ENCODE results near the gene OSGIN1.

The OSGIN1 gene

GRCh38 chr16:83969771-83970429 is 16.9 kb downstream of the OSGIN1 start:
- no peak for TF ChIP-seq FOXA1 (IDR thresholded peaks at IDR 0.05)
- TF ChIP-seq SP1 (IDR thresholded peaks at IDR 0.05), result no peak
- TF ChIP-seq SUZ12 (IDR thresholded peaks at IDR 0.05), result no peak
- TF ChIP-seq NFRKB (IDR thresholded peaks at IDR 0.05), result no peak
- ChIA-PET POLR2A (interaction anchor here (0.6 kb wide), 1 partner anchor 289 kb away, joined by 3 read pairs; no protein-coding TSS in a partner anchor), CTCF (no interaction called here)
- DNase-seq (ENCODE audit: extremely low spot score), result no peak

- TF ChIP-seq BHLHE40 (IDR thresholded peaks at IDR 0.05; ENCODE audit: borderline replicate concordance), result no peak
- no peak for TF ChIP-seq ARNT (IDR thresholded peaks at IDR 0.05)
- TF ChIP-seq TARDBP (IDR thresholded peaks at IDR 0.05), result no peak
- TF ChIP-seq ZNF384 (IDR thresholded peaks at IDR 0.05), result no peak
- TF ChIP-seq PKNOX1 (IDR thresholded peaks at IDR 0.05), result no peak
- no peak for TF ChIP-seq HDGF (IDR thresholded peaks at IDR 0.05; ENCODE audit: borderline replicate concordance)
- TF ChIP-seq SP1 (IDR thresholded peaks at IDR 0.05), result no peak
- no peak for TF ChIP-seq FOXK2 (IDR thresholded peaks at IDR 0.05)
- TF ChIP-seq ELF4 (IDR thresholded peaks at IDR 0.05), result no peak
- no peak for TF ChIP-seq CTBP1 (IDR thresholded peaks at IDR 0.05; ENCODE audit: borderline replicate concordance)
- TF ChIP-seq L3MBTL2 (conservative IDR thresholded peaks at IDR 0.05), result no peak
- no peak for TF ChIP-seq NFRKB (IDR thresholded peaks at IDR 0.05)
- TF ChIP-seq LEF1 (IDR thresholded peaks at IDR 0.05; ENCODE audit: borderline replicate concordance), result no peak
- TF ChIP-seq FOXA1 (IDR thresholded peaks at IDR 0.05), result no peak
- no peak for TF ChIP-seq SUZ12 (IDR thresholded peaks at IDR 0.05)
- no peak for TF ChIP-seq FOXM1 (IDR thresholded peaks at IDR 0.05; ENCODE audit: borderline replicate concordance)
- no peak for DNase-seq (ENCODE audit: extremely low spot score)
- ChIA-PET POLR2A (no interaction called here), CTCF (interaction anchor here (1.0 kb wide), 1 partner anchor 95 kb away, joined by 4 read pairs; no protein-coding TSS in a partner anchor)
Measured at GRCh38 chr16:83970430-83970815, 17.4 kb downstream of the OSGIN1 start.

- CTCF ChIA-PET, result interaction anchor here (0.5 to 1.0 kb wide), 2 partner anchors 94 to 97 kb away, joined by 3 to 4 read pairs; no protein-coding TSS in a partner anchor
- no peak for DNase-seq (ENCODE audit: extremely low spot score)
- TF ChIP-seq ZNF384 (IDR thresholded peaks at IDR 0.05) (no peak), HDGF (IDR thresholded peaks at IDR 0.05; ENCODE audit: borderline replicate concordance) (no peak)
- POLR2A ChIA-PET, result no interaction called here
Measured at GRCh38 chr16:83971165-83972130, 18.4 kb downstream of the OSGIN1 start.

- ChIA-PET CTCF (no interaction called here), POLR2A (no interaction called here)
- DNase-seq (ENCODE audit: extremely low spot score), result no peak
- no peak for TF ChIP-seq NFRKB (IDR thresholded peaks at IDR 0.05)
- TF ChIP-seq ELF4 (IDR thresholded peaks at IDR 0.05), result no peak
- no peak for TF ChIP-seq SP1 (IDR thresholded peaks at IDR 0.05)
- no peak for TF ChIP-seq SUZ12 (IDR thresholded peaks at IDR 0.05)
- TF ChIP-seq BHLHE40 (IDR thresholded peaks at IDR 0.05; ENCODE audit: borderline replicate concordance), result no peak
- no peak for TF ChIP-seq FOXA1 (IDR thresholded peaks at IDR 0.05)
- no peak for TF ChIP-seq FOXK2 (IDR thresholded peaks at IDR 0.05)
- TF ChIP-seq FOXM1 (IDR thresholded peaks at IDR 0.05; ENCODE audit: borderline replicate concordance), result no peak
- no peak for TF ChIP-seq ZNF384 (IDR thresholded peaks at IDR 0.05)
- TF ChIP-seq LEF1 (IDR thresholded peaks at IDR 0.05; ENCODE audit: borderline replicate concordance), result no peak
- no peak for TF ChIP-seq TARDBP (IDR thresholded peaks at IDR 0.05)
- no peak for TF ChIP-seq L3MBTL2 (conservative IDR thresholded peaks at IDR 0.05)
- TF ChIP-seq CTBP1 (IDR thresholded peaks at IDR 0.05; ENCODE audit: borderline replicate concordance), result no peak
- TF ChIP-seq ARNT (IDR thresholded peaks at IDR 0.05), result no peak
- TF ChIP-seq HDGF (IDR thresholded peaks at IDR 0.05; ENCODE audit: borderline replicate concordance), result no peak
Measured at GRCh38 chr16:83972256-83973008, 19.4 kb downstream of the OSGIN1 start.

- CTCF ChIA-PET, result no interaction called here
- no peak for TF ChIP-seq FOXA1 (IDR thresholded peaks at IDR 0.05)
- no peak for TF ChIP-seq LEF1 (IDR thresholded peaks at IDR 0.05; ENCODE audit: borderline replicate concordance)
- TF ChIP-seq TARDBP (IDR thresholded peaks at IDR 0.05), result no peak
- no peak for TF ChIP-seq SP1 (IDR thresholded peaks at IDR 0.05)
- TF ChIP-seq CTBP1 (IDR thresholded peaks at IDR 0.05; ENCODE audit: borderline replicate concordance), result no peak
- TF ChIP-seq SUZ12 (IDR thresholded peaks at IDR 0.05), result no peak
- no peak for TF ChIP-seq ZNF384 (IDR thresholded peaks at IDR 0.05)
- TF ChIP-seq ELF4 (IDR thresholded peaks at IDR 0.05), result no peak
- TF ChIP-seq NFRKB (IDR thresholded peaks at IDR 0.05), result no peak
- POLR2A ChIA-PET, result no interaction called here
Measured at GRCh38 chr16:83973077-83973476, 20.0 kb downstream of the OSGIN1 start.

GRCh38 chr16:83973581-83974385 is 20.7 kb downstream of the OSGIN1 start:
- ChIA-PET CTCF (no interaction called here), POLR2A (no interaction called here)
- TF ChIP-seq BHLHE40 (IDR thresholded peaks at IDR 0.05; ENCODE audit: borderline replicate concordance) (no peak), ELF4 (IDR thresholded peaks at IDR 0.05) (no peak), CTBP1 (IDR thresholded peaks at IDR 0.05; ENCODE audit: borderline replicate concordance) (no peak), SUZ12 (IDR thresholded peaks at IDR 0.05) (no peak), ARNT (IDR thresholded peaks at IDR 0.05) (no peak), FOXM1 (IDR thresholded peaks at IDR 0.05; ENCODE audit: borderline replicate concordance) (no peak), FOXA1 (IDR thresholded peaks at IDR 0.05) (no peak), HDGF (IDR thresholded peaks at IDR 0.05; ENCODE audit: borderline replicate concordance) (no peak), L3MBTL2 (conservative IDR thresholded peaks at IDR 0.05) (no peak), FOXK2 (IDR thresholded peaks at IDR 0.05) (no peak), ZNF384 (IDR thresholded peaks at IDR 0.05) (no peak), SP1 (IDR thresholded peaks at IDR 0.05) (no peak), NFRKB (IDR thresholded peaks at IDR 0.05) (no peak), PKNOX1 (IDR thresholded peaks at IDR 0.05) (no peak), LEF1 (IDR thresholded peaks at IDR 0.05; ENCODE audit: borderline replicate concordance) (no peak), TARDBP (IDR thresholded peaks at IDR 0.05) (no peak)
- no peak for DNase-seq (ENCODE audit: extremely low spot score)

More at GRCh38 chr16:83973077-83973476, 20.0 kb downstream of the OSGIN1 start:
- no peak for DNase-seq (ENCODE audit: extremely low spot score)
